NB4 (cell line): ENCODE data around the gene MOB3B.

Source experiments
- MYC ChIP-seq: IDR thresholded peaks from 2 replicates; pipeline ENCODE4 v1.6.1; 2011; ENCODE audit warnings: low read depth, low read length
- POLR2A ChIP-seq: IDR thresholded peaks from 2 replicates; pipeline ENCODE4 v1.6.1; 2011; ENCODE audit warnings: mild to moderate bottlenecking; ENCODE audit not compliant: insufficient read length; ENCODE audit errors: extremely low read depth
- TF ChIP-seq, protein P1 (sequence below): IDR thresholded peaks from one replicate; pipeline ENCODE4 v1.5.1; 2012; ENCODE audit warnings: low read depth, low read length
- TF ChIP-seq, protein P2 (sequence below): IDR thresholded peaks from 2 replicates; pipeline ENCODE4 v1.6.1; 2011; ENCODE audit warnings: low read depth, low read length

DNA sequence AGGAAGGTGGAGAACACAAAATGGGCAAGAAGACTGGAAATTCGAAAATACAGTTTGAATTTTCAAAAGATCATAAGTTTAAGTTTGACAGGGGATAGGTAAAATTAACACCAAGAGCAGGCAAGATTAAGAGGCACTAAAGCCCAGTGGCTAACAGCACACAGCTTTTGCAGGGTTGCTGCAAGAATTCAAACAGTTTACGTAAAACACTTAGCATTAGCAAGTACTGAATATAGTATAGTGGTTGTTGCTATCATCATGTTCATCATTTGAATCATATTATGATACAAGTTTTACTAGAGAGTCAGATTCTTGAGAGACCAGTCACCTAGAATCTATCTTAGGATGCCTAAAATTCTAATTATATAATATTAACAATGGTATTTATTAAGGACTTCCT, 66.8 kb downstream of the MOB3B start:
- TF ChIP-seq, protein P1, sequence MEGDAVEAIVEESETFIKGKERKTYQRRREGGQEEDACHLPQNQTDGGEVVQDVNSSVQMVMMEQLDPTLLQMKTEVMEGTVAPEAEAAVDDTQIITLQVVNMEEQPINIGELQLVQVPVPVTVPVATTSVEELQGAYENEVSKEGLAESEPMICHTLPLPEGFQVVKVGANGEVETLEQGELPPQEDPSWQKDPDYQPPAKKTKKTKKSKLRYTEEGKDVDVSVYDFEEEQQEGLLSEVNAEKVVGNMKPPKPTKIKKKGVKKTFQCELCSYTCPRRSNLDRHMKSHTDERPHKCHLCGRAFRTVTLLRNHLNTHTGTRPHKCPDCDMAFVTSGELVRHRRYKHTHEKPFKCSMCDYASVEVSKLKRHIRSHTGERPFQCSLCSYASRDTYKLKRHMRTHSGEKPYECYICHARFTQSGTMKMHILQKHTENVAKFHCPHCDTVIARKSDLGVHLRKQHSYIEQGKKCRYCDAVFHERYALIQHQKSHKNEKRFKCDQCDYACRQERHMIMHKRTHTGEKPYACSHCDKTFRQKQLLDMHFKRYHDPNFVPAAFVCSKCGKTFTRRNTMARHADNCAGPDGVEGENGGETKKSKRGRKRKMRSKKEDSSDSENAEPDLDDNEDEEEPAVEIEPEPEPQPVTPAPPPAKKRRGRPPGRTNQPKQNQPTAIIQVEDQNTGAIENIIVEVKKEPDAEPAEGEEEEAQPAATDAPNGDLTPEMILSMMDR = no peak
- TF ChIP-seq POLR2A = no peak
- TF ChIP-seq, protein P2, sequence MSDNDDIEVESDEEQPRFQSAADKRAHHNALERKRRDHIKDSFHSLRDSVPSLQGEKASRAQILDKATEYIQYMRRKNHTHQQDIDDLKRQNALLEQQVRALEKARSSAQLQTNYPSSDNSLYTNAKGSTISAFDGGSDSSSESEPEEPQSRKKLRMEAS = no peak
- no peak for TF ChIP-seq MYC
